HG03064 (cell line): ENCODE measurements around the gene SYNJ2.

Source experiments
- ATAC-seq: cut with Tn5 transposase; IDR thresholded peaks from one replicate; pipeline ENCODE4 v1.9.1; 2021; ENCODE audit warnings: low read depth; ENCODE audit not compliant: unreplicated experiment

SYNJ2 gene

DNA sequence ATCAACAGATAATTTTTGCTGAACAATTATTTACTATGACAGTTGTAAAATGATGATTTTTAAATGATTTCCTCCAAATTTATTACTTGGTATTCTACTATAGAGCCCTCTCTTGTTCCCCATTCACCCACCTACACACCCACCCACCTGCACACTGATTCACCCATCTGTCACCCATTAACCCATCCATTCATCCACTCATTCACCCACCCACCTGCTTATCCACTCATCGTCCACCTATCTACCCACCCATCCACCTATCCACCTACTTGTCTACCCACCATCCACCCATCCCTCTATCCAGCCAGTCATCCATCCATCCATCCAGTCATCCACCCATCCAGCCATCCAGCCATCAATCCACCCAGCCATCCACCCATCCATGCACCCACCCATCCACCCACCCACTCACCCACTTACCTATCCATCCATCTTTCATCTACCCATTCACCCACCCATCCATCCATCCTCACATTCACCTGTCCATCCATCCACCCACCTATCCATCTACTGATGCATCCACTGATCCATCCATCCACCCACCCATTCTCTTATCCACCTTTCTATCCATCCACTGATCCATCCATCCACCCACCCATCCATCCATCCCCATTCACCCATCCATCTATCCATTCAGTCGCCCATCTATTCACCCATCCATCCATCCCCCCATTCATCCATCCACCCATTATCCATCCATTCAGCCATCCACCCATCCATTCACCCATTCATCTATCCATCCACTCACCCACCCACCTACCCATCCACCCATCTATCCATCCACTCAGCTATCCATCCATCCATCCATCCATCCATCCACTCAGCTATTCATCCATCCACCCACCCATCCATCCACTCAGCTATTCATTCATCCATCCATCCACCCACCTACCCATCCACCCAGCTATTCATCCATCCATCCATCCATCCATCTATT lies 72.0 kb downstream of the SYNJ2 start:
- no peak for ATAC-seq

DNA sequence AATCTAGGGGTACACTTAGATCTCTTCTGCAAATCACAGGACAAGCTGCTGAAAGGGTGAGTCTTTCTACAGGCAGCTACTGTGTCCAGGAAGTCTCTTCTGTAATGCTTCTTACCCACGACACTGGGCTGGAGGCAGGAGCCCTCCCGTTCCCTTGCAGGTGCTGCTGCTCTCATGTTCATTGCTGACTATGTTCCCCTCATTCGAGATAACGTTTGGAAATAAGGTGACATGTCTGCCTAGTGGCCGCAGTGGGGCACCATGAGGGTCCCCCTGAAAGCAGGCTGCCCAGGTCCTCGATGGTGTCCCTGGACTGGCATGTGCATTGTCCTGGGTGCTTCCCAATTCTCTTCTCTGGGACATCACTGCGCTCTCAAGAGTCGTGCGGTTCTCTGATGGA lies 74.7 kb downstream of the SYNJ2 start:
- no peak for ATAC-seq

GRCh38 chr6:158056804-158057203 lies 75.1 kb downstream of the SYNJ2 start:
- no peak for ATAC-seq

DNA sequence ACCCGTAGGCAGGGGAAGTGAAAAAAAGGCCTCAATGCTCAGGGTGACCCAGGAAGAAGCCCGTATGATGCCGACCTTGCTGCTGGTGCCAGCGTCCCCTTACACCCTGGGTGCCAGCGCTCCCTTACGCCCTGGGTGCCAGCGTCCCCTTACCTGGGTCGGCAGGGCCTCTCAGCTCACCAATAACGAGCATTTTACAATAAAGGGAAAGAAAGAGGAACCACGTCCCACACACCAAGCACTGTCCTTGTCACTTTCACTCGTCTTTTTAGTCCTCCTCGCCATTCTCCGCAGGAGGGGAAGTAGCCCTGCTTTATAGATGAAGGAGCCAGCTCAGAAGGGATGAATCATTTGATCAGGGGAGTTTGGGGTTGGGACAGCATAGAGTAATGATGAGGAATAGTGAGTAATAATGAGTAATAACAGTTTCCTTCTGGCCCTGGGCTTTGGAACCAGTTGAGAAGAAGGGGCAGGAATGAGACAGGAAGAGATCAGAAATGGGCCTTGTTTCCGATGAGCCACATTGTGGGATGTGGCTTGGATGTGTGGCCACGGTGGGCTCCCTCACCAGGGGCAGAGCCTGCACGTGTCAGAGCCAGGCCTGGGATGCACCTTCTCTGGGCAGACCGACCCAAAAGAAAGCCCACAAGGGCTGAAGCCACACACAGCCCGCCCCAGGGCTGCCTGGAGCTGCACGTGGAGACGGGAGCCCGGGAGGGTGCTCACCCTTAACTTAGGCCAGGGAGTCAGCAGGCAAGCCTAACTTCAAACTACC lies 75.7 kb downstream of the SYNJ2 start:
- no peak for ATAC-seq

DNA sequence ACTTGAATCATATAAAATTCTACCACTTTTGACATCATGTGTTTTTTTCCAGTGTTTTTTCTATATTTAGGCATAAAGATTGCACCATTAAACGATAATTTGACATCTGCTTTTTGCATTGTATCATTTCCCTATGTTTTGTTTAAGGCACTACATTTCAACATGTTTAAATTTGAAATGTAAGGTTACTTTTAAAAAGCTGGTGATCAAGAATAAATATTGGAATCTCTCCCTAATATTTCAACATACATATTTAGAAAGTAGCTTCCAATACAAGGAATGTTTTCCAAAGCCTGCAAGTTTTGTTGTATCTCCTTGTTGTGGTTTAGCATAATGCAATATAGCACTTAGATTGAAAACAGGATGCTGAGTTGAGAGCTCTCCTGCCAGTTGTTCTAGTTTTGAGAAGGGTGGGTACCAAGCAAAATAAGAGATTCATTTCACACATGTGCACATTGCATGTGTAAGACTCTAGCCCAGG lies 76.5 kb downstream of the SYNJ2 start:
- ATAC-seq: no peak

DNA sequence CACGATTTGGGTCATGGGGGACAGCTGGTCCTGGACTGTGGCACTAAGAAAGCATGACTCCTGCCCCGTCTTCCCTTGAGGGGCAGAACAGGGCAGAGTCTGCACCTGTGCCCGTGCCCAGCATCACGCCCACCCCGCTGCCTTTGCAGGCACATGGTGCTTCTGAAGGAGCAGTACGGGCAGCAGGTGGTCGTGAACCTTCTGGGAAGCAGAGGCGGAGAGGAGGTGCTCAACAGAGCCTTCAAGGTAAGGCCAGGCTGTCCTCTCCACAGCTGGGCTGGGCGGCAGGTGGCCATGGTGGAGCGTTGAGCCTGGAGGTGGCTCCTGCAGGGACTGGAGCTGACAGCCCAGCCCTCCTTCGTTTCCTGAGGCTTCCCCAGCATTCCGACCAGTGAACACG lies 77.4 kb downstream of the SYNJ2 start:
- no peak for ATAC-seq

GRCh38 chr6:158060455-158061360 lies 79.0 kb downstream of the SYNJ2 start:
- no peak for ATAC-seq

- no peak for ATAC-seq
Observed at GRCh38 chr6:158061361-158061708, 79.7 kb downstream of the SYNJ2 start.

GRCh38 chr6:158061709-158062461 lies 80.2 kb downstream of the SYNJ2 start:
- no peak for ATAC-seq

DNA sequence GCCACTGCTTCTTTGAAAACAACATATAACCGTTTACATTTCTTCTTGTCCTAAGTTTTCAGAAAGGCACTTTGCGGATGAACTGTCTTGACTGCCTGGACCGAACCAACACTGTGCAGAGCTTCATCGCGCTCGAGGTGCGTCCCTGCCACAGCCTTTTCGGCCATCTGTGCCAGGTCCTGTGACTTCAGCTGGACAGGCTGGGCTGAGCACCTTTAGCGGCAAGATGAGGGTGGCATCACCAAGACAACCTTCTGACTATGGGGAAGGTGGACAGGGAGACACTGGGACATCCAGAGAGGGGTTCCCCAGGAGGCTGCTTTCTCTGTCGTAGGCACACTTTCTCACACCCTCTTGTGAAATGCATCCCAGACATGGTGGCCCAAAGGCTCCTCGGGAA lies 82.1 kb downstream of the SYNJ2 start:
- ATAC-seq: no peak

- no peak for ATAC-seq
Observed at GRCh38 chr6:158064725-158065251, 83.1 kb downstream of the SYNJ2 start.

DNA sequence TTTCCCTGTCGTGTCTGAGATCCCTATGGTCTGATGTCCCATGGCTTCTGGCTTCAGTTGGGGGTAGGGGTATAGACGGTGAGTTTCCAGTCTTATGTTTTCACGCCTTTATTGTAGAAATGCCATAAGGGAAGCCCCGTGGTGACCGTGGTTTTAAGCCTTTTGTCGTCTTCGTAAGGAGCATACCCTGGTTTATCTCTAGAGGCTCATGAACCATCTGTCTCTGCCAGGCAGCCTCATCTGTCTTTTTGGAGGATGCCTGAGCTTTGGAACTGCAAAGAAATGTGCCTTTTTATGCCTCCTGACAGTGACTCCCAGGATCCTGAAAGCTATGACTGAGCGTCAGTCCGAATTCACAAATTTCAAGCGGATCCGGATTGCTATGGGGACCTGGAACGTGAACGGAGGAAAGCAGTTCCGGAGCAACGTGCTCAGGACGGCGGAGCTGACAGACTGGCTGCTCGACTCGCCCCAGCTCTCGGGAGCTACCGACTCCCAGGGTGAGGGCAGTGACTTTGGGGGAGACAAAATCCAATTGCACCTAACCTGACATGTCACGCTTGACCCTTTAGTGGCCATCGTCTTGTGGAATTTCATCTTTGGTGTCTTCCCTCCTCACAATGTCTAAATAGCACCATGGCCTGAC lies 84.6 kb downstream of the SYNJ2 start:
- ATAC-seq: no peak

GRCh38 chr6:158067436-158068015 lies 85.9 kb downstream of the SYNJ2 start:
- no peak for ATAC-seq

DNA sequence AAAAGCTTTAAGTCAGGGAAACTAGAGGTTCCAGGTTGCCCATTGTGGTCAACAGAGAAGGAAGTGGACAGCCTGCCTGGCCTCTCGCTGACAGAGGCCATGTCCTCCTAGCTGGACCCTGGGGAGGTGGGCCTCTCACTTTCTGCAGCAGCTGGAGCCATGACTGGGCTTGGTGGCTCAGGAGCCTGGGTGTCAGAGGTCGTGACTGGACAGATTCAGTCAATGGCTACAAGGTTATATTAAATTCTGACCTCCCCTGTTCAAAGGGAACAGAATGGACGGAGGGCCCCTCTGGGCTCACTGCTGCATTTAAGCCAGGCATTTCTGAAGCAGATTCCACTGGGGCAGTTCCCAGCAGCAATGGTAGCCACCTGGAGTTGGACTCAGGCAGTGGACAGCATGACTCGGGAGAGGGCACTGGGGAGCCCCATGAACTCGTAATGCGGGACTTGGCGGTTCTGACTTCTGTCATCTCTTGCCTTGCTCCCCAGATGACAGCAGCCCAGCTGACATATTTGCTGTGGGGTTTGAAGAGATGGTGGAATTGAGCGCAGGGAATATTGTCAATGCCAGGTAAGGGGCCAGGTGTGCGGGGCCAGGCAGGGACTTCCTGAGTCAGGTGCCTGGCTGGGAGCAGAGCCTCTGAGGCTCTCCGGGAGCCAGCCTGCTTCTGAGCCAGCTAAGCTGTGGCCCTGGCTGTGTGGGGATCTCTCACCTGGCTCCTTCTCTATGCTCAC lies 86.7 kb downstream of the SYNJ2 start:
- no peak for ATAC-seq

- ATAC-seq: no peak
Observed at GRCh38 chr6:158068893-158069799, 87.5 kb downstream of the SYNJ2 start.

- ATAC-seq: no peak
Observed at GRCh38 chr6:158069800-158070195, 88.1 kb downstream of the SYNJ2 start.

DNA sequence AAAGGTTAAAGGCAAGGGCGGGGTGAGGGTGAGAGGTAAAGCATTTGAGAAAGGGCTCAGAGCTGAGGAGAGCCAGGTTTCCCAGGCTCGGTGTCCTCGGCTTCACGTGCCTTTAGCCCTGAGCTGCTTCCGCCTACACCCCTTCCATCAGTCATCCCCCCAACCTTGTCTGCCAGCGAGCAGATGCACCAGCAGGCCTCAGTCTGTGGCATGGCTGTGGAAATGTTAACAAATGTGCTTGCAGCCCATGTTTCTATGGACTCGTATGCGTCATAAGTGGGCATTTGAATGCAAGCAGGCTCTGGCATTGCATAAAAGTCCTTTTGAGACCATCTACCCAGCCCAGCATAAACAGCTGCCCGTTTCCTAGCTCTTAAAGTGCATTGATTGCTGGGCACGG lies 88.8 kb downstream of the SYNJ2 start:
- ATAC-seq: no peak
